Calu3 (cell line): ENCODE results near the gene OR6B3. TPM values are rescaled to one million over a fixed set of nuclear protein-coding genes. Genes with fewer than 3 reads are reported as not detected.

ENCODE experiments used
- BruUV-seq: library from RNA; stranded (reverse); fragments of 400-500 nt; replicated peaks from 2 replicates; lab custom pipeline; 2021; lab: Mats Ljungman, UMichigan
- CTCF ChIA-PET: fragments of 300-600 bp; sonication (Branson Sonifier 250); formaldehyde crosslinking; loops from one replicate; lab custom pipeline; 2022; ENCODE audit warnings: antibody characterized with exemption; lab: Charles Lee
- DNase-seq: peaks from one replicate; pipeline ENCODE4 v3.0.0; 2022
- H3K27ac Mint-ChIP-seq: one replicate; pipeline ENCODE4 v1.8.0; 2022; ENCODE audit warnings: mixed read lengths; ENCODE audit not compliant: unreplicated experiment
- H3K27me3 Mint-ChIP-seq: one replicate; pipeline ENCODE4 v1.8.0; 2022; ENCODE audit warnings: mixed read lengths; ENCODE audit not compliant: unreplicated experiment
- H3K36me3 Mint-ChIP-seq: one replicate; pipeline ENCODE4 v1.8.0; 2022; ENCODE audit warnings: mild to moderate bottlenecking, moderate library complexity, mixed read lengths; ENCODE audit not compliant: insufficient read depth, unreplicated experiment
- H3K4me1 Mint-ChIP-seq: one replicate; pipeline ENCODE4 v1.8.0; 2022; ENCODE audit warnings: mild to moderate bottlenecking, low read depth, mixed read lengths; ENCODE audit not compliant: unreplicated experiment
- H3K4me3 Mint-ChIP-seq: one replicate; pipeline ENCODE4 v1.8.0; 2022; ENCODE audit warnings: mild to moderate bottlenecking, low read depth, moderate library complexity, mixed read lengths; ENCODE audit not compliant: unreplicated experiment
- H3K9me3 Mint-ChIP-seq: one replicate; pipeline ENCODE4 v1.8.0; 2022; ENCODE audit warnings: low read depth, mixed read lengths; ENCODE audit not compliant: unreplicated experiment
- CTCF ChIP-seq: fragments of 200-600 bp; IDR thresholded peaks from one replicate; pipeline ENCODE4 v1.8.0; 2022; ENCODE audit warnings: antibody characterized with exemption; ENCODE audit not compliant: unreplicated experiment
- intact Hi-C: fragments of 100-400 bp; cut with micrococcal nuclease; formaldehyde crosslinking; loops from one replicate; pipeline ENCODE4 v1.10.0; 2022; ENCODE audit not compliant: unreplicated experiment
- total RNA-seq: library from RNA; stranded (reverse); gene quantifications from 2 replicates; pipeline ENCODE4 v1.2.3, GENCODE V29; 2022

Gene OR6B3
- total RNA-seq, 1 experiment from 2014 or later: not detected

- Mint-ChIP-seq H3K9me3 (no peaks in the 10 kb centered on the region), H3K4me3 (no peak overlapping the region), H3K27me3 (no peaks in the 10 kb centered on the region), H3K4me1 (no peaks in the 10 kb centered on the region), H3K27ac (no peak overlapping the region), H3K36me3 (peaks cover 51% of the 10 kb centered on the region)
- DNase-seq: no peak
- intact Hi-C loops: no loop called here
- BruUV-seq: TSS peak; percentile 7
- CTCF ChIA-PET: interaction anchor here (0.8 to 1.4 kb wide), 2 partner anchors 8 to 131 kb away, joined by 3 to 5 read pairs; no protein-coding TSS in a partner anchor
- no peak for TF ChIP-seq CTCF
These were observed 40.0 kb downstream of the OR6B3 start for GRCh38 chr2:240013343-240013742.

- intact Hi-C loops: no loop called here
- no peak for DNase-seq
- H3K9me3 Mint-ChIP-seq: no peaks in the 10 kb centered on the region
- H3K4me1 Mint-ChIP-seq: no peaks in the 10 kb centered on the region
- H3K4me3 Mint-ChIP-seq: no peak overlapping the region
- CTCF ChIA-PET: no interaction called here
- no peak for TF ChIP-seq CTCF
- H3K27me3 Mint-ChIP-seq: no peaks in the 10 kb centered on the region
- no peak overlapping the region for H3K27ac Mint-ChIP-seq
- BruUV-seq: no TSS peak
- H3K36me3 Mint-ChIP-seq: peaks cover 14% of the 10 kb centered on the region
These were observed 50.3 kb downstream of the OR6B3 start for GRCh38 chr2:240002983-240003382.

DNA sequence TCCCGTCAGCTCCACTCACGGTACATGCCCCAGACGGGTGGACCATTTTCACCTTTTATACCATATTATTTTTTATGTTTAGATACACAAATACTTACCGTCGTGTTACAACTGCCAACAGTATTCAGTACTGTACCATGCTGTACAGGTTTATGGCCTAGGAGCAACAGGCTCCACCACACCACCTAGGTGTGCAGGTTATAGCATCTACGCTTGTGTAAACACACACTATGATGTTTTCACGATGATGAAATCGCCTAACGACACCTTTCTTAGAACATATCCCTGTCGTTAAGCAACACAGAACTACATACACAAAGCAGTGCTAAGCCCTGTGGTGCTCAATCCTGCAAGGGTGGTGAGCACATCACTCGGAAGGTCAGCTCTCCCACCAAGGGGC is 52.6 kb downstream of the OR6B3 start:
- Mint-ChIP-seq H3K36me3 (peaks cover 14% of the 10 kb centered on the region), H3K9me3 (no peaks in the 10 kb centered on the region), H3K4me1 (no peaks in the 10 kb centered on the region), H3K27me3 (no peaks in the 10 kb centered on the region), H3K27ac (no peak overlapping the region), H3K4me3 (no peak overlapping the region)
- no TSS peak for BruUV-seq
- no peak for DNase-seq
- no peak for TF ChIP-seq CTCF
- CTCF ChIA-PET: no interaction called here
- intact Hi-C loops: no loop called here

- no peaks in the 10 kb centered on the region for H3K4me1 Mint-ChIP-seq
- CTCF ChIA-PET: interaction anchor here (0.5 kb wide), 1 partner anchor 696 kb away, joined by 5 read pairs; no protein-coding TSS in a partner anchor
- H3K27ac Mint-ChIP-seq: no peak overlapping the region
- BruUV-seq: no TSS peak
- TF ChIP-seq CTCF: no peak
- H3K36me3 Mint-ChIP-seq: peaks cover 27% of the 10 kb centered on the region
- no peak for DNase-seq
- H3K27me3 Mint-ChIP-seq: no peaks in the 10 kb centered on the region
- H3K4me3 Mint-ChIP-seq: no peak overlapping the region
- intact Hi-C loops: no loop called here
- no peaks in the 10 kb centered on the region for H3K9me3 Mint-ChIP-seq
These were observed 55.5 kb downstream of the OR6B3 start for GRCh38 chr2:239997686-239998409.

Other genes starting within 250 kb of the OR6B3 start
- gene NDUFA10, start 28.2 kb downstream of the OR6B3 start, total RNA-seq: 137 and 148 TPM in 2 replicates
- not detected in 2 replicates for gene OR6B2, start 23.1 kb downstream of the OR6B3 start, total RNA-seq
- 94.4 and 106 TPM in 2 replicates for gene COPS9, start 82.8 kb upstream of the OR6B3 start, total RNA-seq
- not detected in 2 replicates for gene OTOS, start 87.1 kb upstream of the OR6B3 start, total RNA-seq